MCF 10A (cell line): ENCODE results near the gene MRPL47. TPM values are rescaled to one million over a fixed set of nuclear protein-coding genes. Genes with fewer than 3 reads are reported as not detected.

Experiments used
- BruUV-seq: library from RNA; stranded (reverse); fragments of 400-500 nt; replicated peaks from 2 replicates; lab custom pipeline; 2021; lab: Mats Ljungman, UMichigan
- CTCF ChIA-PET: fragments of 300-600 bp; sonication (Branson Sonifier 250); formaldehyde crosslinking; extraction: SDS; loops from one replicate; lab custom pipeline; 2021; ENCODE audit warnings: antibody characterized with exemption, inconsistent platforms; lab: Yijun Ruan, JAX
- POLR2A ChIA-PET: fragments of 300-600, 350-650 bp; sonication (Branson Sonifier 250); formaldehyde crosslinking; extraction: SDS; loops from one replicate; lab custom pipeline; 2020; ENCODE audit warnings: antibody characterized with exemption, inconsistent platforms; lab: Yijun Ruan, JAX
- DNase-seq: peaks from one replicate; pipeline ENCODE4 v3.0.0-alpha.2; 2018; ENCODE audit not compliant: unreplicated experiment
- H3K27ac Mint-ChIP-seq: one replicate; pipeline ENCODE4 v1.8.0; 2022; ENCODE audit warnings: mild to moderate bottlenecking, low read depth, mixed read lengths; ENCODE audit not compliant: unreplicated experiment
- H3K27me3 Mint-ChIP-seq: one replicate; pipeline ENCODE4 v1.8.0; 2022; ENCODE audit warnings: mixed read lengths; ENCODE audit not compliant: insufficient read depth, unreplicated experiment
- H3K36me3 Mint-ChIP-seq: one replicate; pipeline ENCODE4 v1.8.0; 2022; ENCODE audit warnings: mild to moderate bottlenecking, moderate library complexity, mixed read lengths; ENCODE audit not compliant: insufficient read depth, unreplicated experiment
- H3K4me1 Mint-ChIP-seq: one replicate; pipeline ENCODE4 v1.8.0; 2022; ENCODE audit warnings: mixed read lengths; ENCODE audit not compliant: insufficient read depth, unreplicated experiment
- H3K4me3 Mint-ChIP-seq: one replicate; pipeline ENCODE4 v1.8.0; 2022; ENCODE audit warnings: mild to moderate bottlenecking, moderate library complexity, mixed read lengths; ENCODE audit not compliant: unreplicated experiment
- H3K9me3 Mint-ChIP-seq: one replicate; pipeline ENCODE4 v1.8.0; 2022; ENCODE audit warnings: mixed read lengths; ENCODE audit not compliant: unreplicated experiment
- intact Hi-C: fragments of 100-400 bp; cut with micrococcal nuclease; formaldehyde crosslinking; loops from 2 replicates; pipeline ENCODE4 v1.14.1; 2022
- total RNA-seq: library from RNA; stranded (reverse); gene quantifications from 2 replicates; pipeline ENCODE4 v1.2.3, GENCODE V29; 2022
- TF ChIP-seq, protein P1 (sequence below): fragments of 200-600 bp; IDR thresholded peaks from one replicate; pipeline ENCODE4 v1.8.0; 2022; ENCODE audit warnings: antibody characterized with exemption, mild to moderate bottlenecking; ENCODE audit not compliant: unreplicated experiment

MRPL47 gene
- total RNA-seq, 1 experiment from 2014 or later = 63.4 TPM

- no peaks in the 10 kb centered on the region for H3K9me3 Mint-ChIP-seq
- H3K27ac Mint-ChIP-seq = peak overlapping the region; percentile 56
- TF ChIP-seq, protein P1, sequence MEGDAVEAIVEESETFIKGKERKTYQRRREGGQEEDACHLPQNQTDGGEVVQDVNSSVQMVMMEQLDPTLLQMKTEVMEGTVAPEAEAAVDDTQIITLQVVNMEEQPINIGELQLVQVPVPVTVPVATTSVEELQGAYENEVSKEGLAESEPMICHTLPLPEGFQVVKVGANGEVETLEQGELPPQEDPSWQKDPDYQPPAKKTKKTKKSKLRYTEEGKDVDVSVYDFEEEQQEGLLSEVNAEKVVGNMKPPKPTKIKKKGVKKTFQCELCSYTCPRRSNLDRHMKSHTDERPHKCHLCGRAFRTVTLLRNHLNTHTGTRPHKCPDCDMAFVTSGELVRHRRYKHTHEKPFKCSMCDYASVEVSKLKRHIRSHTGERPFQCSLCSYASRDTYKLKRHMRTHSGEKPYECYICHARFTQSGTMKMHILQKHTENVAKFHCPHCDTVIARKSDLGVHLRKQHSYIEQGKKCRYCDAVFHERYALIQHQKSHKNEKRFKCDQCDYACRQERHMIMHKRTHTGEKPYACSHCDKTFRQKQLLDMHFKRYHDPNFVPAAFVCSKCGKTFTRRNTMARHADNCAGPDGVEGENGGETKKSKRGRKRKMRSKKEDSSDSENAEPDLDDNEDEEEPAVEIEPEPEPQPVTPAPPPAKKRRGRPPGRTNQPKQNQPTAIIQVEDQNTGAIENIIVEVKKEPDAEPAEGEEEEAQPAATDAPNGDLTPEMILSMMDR = no peak
- no TSS peak for BruUV-seq
- intact Hi-C loops = no loop called here
- H3K4me3 Mint-ChIP-seq = no peak overlapping the region
- no peaks in the 10 kb centered on the region for H3K27me3 Mint-ChIP-seq
- DNase-seq = no peak
- peaks cover 7% of the 10 kb centered on the region for H3K36me3 Mint-ChIP-seq
- ChIA-PET CTCF (interaction anchor here (0.6 to 1.5 kb wide), 2 partner anchors 119 to 146 kb away, joined by 3 read pairs; no protein-coding TSS in a partner anchor), POLR2A (interaction anchor here (0.7 to 1.0 kb wide), 2 partner anchors 10 to 26 kb away, joined by 3 read pairs; no protein-coding TSS in a partner anchor)
- peaks cover 21% of the 10 kb centered on the region for H3K4me1 Mint-ChIP-seq
These were observed 38.9 kb downstream of the MRPL47 start for GRCh38 chr3:179565496-179565895.

- ChIA-PET POLR2A (interaction anchor here (0.7 to 3.1 kb wide), 13 partner anchors 16 to 414 kb away, joined by 3 to 40 read pairs (median 6); partner anchors contain the start of genes GNB4, MRPL47 and NDUFB5), CTCF (no interaction called here)
- H3K9me3 Mint-ChIP-seq = no peaks in the 10 kb centered on the region
- no TSS peak for BruUV-seq
- H3K36me3 Mint-ChIP-seq = no peaks in the 10 kb centered on the region
- peak overlapping the region; percentile 97 for H3K4me3 Mint-ChIP-seq
- H3K27ac Mint-ChIP-seq = peak overlapping the region; percentile 76
- peaks cover 19% of the 10 kb centered on the region for H3K4me1 Mint-ChIP-seq
- no peaks in the 10 kb centered on the region for H3K27me3 Mint-ChIP-seq
- peak; percentile 84 for DNase-seq
- TF ChIP-seq, protein P1 = peak; percentile 37
- intact Hi-C loops = no loop called here
These were observed 41.1 kb downstream of the MRPL47 start for GRCh38 chr3:179563271-179563783.

- Mint-ChIP-seq H3K36me3 (no peaks in the 10 kb centered on the region), H3K4me1 (peaks cover 19% of the 10 kb centered on the region), H3K9me3 (no peaks in the 10 kb centered on the region), H3K27ac (peak within 1 kb of the TSS; percentile 76), H3K4me3 (peak within 1 kb of the TSS; percentile 97), H3K27me3 (no peaks in the 10 kb centered on the region)
- TF ChIP-seq, protein P1 = no peak
- ChIA-PET CTCF (interaction anchor here (0.6 to 1.6 kb wide), 7 partner anchors 11 to 1904 kb away, joined by 3 to 4 read pairs (median 3); partner anchors contain the start of gene GNB4), POLR2A (interaction anchor here (0.6 to 3.1 kb wide), 27 partner anchors 17 to 525 kb away, joined by 3 to 40 read pairs (median 4); partner anchors contain the start of genes GNB4, MFN1, MRPL47 and NDUFB5)
- peak; percentile 100 for DNase-seq
- no TSS peak for BruUV-seq
- intact Hi-C loops = no loop called here
These were observed 41.7 kb downstream of the MRPL47 start, which contains the start of gene ACTL6A for GRCh38 chr3:179562591-179563270. Gene ACTL6A, plus strand, starts transcription at chr3:179562926. Its CDS starts 167 bp downstream, at chr3:179563093.

- intact Hi-C loops = no loop called here
- POLR2A ChIA-PET = interaction anchor here (0.7 to 3.1 kb wide), 4 partner anchors 43 to 335 kb away, joined by 3 to 40 read pairs (median 5); partner anchors contain the start of genes MRPL47 and NDUFB5
- CTCF ChIA-PET = interaction anchor here (0.6 to 1.9 kb wide), 9 partner anchors 111 to 188 kb away, joined by 3 to 6 read pairs (median 3); no protein-coding TSS in a partner anchor
These were observed 43.6 kb downstream of the MRPL47 start for GRCh38 chr3:179560791-179561190.

More at GRCh38 chr3:179560791-179561190, 43.6 kb downstream of the MRPL47 start:
- no peak for DNase-seq
- H3K27me3 Mint-ChIP-seq = no peaks in the 10 kb centered on the region
- H3K9me3 Mint-ChIP-seq = no peaks in the 10 kb centered on the region
- no peak overlapping the region for H3K4me3 Mint-ChIP-seq
- no peak overlapping the region for H3K27ac Mint-ChIP-seq
- no peaks in the 10 kb centered on the region for H3K36me3 Mint-ChIP-seq
- no TSS peak for BruUV-seq
- TF ChIP-seq, protein P1 = no peak
- H3K4me1 Mint-ChIP-seq = peaks cover 15% of the 10 kb centered on the region
